Measurements from ENCODE around the gene ANAPC2.

- TF ChIP-seq CTCF (IDR thresholded peaks at IDR 0.05; ENCODE audit: low read depth, low read length) (no peak), EZH2phosphoT487 (IDR thresholded peaks at IDR 0.05; ENCODE audit: low read depth) (no peak)
Measured at GRCh38 chr9:137194388-137194787, 6.0 kb upstream of the ANAPC2 start.

Measured in OCI-LY3 (cell line).